Activated CD4-positive, CD25-positive, alpha-beta regulatory T cell treated with anti-CD3 and anti-CD28 coated beads, Interleukin-2, amount 50 U/mL, for 16 hours (primary cell): ENCODE measurements around the gene EPB41L2.

Experiments used
- DNase-seq: peaks from one replicate; pipeline ENCODE4 v3.0.0-alpha.2; 2020; ENCODE audit warnings: low read depth, low spot score

The EPB41L2 gene

DNA sequence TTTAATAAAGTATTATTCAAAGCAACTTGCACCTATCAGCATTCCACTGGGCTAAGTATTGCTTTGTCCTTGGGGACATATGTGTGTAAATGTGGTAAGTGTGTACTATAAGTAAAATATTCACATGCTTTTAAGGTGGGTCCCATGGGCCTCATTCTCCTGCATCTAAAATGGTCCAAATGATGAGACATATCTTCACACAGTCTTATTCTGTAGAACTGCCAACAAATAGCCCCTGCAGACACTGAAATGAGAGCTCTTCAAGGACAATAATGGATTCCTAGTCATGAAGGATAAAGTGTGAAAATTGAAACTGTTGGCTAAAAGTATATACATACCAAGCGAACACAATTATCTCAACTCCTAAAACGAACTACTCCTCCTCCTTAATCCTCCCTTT is 154.1 kb downstream of the EPB41L2 start:
- no peak for DNase-seq

DNA sequence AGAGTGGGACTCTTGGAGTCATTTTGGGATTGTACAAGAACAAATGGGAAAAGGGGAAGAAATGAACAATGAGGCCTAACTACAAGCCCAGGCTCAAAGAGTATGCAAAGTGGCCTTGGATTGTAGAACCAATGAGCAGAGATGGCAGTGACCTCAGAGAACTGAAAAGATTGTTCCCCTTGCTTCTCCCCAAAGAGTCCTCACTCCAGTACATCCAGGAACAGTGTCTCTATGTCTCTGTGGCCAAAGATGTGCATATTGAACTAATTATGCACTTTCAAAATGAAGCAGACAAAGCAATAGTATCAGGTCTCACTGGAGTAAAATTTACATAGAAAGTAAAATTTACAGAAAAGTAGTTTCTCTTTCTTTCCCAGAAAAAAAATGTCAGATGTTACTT is 154.9 kb downstream of the EPB41L2 start:
- no peak for DNase-seq

DNA sequence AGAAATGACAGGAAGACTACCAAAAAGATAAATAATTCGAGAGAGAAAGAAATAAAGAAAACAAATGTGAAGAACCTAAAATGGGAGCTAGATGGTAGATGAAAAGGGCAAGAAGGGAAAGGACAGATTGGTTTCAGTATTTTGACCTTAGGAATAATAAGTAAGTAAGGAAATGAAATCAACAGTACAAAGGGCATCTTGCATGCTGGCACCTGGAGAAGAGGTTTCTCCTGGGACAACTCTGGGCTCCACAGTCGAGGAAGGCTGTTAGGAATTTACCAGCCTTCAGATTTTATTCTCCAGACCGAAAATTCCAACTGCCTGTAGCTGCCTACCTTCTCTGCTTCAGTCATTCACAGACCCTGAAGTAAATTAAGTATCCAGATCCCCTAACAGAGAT is 155.4 kb downstream of the EPB41L2 start:
- no peak for DNase-seq

DNA sequence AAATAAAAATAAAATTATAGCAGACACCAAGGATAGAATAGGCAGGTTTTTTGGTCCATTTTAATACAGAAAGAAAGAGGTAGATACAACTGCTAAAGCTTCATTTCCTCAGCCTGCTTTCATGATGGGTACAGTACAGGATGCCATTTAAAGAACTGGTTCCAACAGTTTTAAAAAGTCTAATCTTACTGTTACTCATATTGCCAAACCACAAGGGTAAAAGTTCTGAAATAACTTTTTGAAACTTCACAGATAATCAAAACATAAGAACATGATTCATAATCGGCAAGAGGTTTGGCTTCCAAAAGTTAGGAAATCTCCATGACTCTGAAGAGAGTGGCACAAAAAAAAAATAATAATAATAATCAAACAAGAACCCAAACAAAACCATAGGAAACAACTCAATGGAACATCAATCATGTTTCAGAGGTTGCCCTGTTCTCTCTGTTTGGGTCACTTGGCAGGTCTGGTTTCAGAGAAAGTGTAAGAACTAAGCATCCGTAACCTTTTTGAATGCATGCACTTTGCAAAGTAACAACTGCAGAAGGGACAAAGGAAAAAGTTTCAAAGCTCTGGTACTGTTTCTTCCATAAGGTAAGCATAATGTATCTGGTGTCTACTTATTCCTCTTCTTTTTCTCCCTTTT is 156.2 kb downstream of the EPB41L2 start:
- no peak for DNase-seq

DNA sequence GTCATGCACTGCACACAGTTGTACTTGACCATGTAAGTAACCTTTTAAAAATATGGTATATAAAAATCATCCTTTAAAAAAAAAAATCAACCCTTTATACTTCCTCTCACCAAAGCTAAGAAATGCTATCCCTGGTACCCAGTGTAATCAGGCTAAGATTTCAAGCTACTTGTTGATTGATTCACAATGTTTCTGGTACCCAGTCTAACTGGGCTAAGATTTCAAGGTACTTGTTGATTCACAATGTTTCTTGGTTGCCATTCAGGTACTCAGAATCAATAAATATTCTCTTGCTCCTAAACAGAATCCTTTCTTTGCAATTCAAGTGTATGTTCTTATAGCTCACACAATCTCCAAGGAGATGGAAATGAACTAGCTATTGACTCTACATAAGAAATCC is 159.4 kb downstream of the EPB41L2 start:
- DNase-seq = no peak

DNA sequence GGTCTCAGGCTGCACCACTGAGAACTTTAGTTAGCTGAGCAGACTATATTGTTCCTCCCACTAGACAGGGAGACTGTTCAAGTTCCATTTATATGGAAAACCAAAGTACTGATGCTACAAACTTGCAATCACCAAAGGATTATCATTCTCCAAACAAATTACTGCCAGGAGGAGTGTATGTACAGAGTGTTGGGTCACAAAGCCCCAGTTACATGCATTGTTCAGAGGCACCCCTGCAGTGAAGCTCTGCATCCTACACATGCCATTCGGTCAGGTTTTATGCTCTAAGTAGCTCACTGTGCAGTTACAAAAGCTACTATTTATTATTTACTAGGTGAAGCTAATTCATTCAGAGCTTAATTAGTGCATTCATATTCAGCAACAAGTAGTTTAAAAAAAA is 160.0 kb downstream of the EPB41L2 start:
- no peak for DNase-seq

DNA sequence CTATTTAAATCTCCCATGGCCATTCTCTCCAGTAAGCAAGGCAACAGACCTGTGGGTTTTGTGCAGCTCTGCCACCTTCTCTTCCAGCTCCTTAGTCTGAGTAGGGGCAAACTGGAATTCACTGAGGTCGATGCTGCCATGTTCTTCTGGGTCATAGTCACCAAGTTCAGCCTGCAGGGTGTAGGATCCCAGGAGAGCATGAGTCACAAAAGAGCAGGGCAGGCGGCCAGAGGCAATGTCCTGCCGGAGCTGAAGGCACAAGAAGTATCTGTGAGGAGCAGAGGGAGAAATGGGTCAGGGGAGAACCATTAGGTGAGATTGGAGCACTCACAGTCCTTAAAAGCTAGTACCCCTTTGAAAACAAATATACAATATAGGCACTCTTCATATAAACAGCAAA is 162.1 kb downstream of the EPB41L2 start:
- no peak for DNase-seq

DNA sequence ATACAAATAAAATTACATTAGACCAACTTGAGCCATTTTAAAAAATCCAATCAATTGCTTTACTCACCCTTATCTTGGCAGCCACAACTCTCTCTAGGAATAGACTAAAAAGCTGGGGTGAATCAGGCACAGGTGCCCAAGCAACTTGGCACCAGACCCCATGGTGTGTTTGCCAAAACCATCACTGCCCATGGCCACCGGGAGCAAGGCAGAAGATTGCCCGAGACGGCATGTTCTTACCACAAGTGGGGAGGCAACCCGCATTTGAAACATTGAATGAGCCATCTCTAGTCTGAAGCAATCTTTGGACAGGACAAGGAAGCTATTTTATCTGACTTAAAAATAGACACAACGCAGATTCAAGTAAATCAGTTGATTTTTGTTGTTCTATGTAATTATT is 166.8 kb downstream of the EPB41L2 start:
- no peak for DNase-seq

DNA sequence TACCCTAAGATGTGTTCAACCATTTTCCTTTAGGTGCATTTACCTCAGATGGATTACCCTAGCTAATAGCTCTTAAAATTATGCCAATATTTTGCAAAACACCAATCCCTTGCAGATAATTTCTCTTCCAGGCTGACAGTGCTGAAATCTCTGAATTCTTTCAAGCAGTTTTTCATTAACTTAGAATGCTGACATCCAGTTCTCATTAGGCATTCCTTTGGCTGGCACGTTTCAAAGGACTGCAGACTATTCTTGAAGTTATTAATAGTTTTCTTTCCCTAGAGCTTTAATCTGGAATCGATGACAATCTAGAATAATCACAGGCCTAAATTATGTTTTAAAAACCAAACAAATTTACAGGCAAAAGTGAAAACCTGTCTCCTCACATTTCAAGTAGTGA is 167.5 kb downstream of the EPB41L2 start:
- no peak for DNase-seq

DNA sequence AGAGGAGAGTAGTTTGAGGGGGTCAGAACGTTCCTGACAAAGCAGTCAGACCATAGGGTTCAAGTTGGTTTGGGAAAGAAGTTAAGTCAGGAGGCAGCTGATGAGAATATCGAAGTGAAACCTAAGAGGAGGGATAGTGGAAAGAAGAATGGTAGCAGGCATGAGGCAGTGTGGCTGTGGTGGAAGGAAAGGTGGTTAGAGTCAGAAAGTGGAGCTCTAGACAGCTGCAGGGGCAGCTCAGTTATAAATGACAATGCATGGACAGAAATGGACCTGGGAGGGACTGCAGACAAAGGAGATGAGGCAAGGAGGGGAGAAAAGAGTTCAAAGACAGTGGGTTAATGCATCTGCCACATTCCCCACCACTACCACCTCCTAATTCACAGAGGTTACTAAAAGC is 169.3 kb downstream of the EPB41L2 start:
- DNase-seq = no peak

DNA sequence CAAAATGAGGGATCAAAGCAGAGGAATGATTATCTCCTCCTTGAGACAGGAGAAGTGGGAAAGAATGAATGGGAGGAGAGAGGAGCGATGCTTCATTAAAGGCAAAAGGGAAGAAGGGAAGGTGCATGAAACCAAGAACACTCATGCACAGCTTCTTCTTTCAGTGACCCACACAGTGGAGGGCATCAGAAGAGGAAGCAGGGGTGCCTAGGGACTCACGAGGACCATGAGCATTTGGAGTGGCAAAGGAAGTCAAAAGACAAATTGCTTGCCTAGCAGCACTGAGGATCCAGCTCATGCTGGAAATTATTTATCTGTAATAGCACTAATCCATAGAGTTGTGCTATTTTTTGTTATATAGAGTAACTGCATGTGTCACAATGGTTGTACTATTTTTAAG is 169.8 kb downstream of the EPB41L2 start:
- DNase-seq = no peak

DNA sequence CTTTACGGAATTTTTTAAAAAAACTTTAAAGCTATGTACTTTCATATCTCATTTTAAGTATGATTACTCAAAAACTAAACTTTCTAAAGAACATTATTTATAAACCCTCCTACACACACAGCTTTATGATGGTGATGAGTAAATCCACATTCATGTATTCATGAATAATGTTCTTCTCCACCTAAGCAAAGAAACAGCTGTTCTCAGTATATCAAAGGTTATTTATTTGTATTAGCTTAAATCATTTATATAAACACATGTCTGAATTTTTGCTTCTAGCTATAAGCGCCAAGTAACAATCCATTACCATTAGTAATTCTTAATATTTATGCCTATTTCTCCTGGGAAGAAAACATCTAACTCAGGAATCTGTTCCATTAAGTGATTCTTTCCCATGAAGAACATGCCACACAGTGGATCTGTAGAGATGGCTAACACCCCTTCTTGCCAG is 172.5 kb downstream of the EPB41L2 start:
- no peak for DNase-seq

DNA sequence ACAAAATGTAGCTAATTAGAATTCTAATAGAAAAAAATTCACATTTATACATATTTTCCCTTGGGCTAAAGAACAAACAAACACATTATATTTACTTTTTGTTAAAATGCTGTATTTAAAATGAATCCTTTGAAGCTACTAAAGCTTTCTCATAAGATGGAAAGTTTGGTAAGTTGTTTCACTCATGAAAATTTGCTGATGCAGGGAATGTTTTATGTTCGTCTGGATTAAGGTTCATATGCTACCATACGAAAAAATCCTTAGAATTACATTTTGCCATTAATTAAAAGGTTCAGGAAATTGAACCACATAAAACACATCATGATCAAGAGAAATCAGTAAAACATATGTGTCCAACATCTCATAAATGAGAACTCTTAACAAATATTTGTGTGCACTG is 173.6 kb downstream of the EPB41L2 start:
- DNase-seq = no peak

DNA sequence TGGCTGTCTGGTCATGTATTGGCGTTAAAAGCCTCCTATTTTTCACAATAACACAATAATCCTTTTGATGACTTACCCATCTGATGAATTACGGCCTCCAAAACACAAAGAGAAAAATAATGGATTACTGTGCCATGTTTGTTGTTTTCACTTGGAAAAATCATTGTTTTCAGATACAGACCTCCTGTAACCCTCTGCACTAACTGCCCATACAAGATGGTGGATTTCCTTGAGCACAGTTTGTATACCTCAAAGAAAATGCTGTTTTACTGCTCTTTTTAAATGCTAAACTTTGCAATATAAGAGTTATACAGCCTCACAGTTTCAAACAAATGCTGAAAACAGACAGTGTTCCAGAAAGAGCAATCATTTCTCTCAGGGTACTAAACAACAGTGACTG is 174.8 kb downstream of the EPB41L2 start:
- DNase-seq = no peak

DNA sequence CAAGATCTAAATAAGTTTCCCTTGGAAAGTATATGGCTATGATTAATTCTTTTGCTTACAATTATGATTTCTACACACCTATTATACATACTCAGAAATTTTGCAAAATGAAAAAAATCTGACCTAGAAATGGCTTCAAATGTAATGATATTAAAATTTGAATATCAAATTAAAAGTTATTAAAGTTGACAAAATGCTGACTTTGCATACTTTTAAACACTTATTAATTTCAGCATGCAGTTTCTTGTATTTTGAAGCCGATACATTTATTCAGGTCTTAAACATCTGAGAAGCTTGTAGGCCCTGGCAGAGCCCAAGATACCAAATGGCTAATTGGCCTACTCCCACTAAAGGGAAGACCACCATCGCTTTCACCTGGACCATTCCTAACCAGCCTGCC is 176.1 kb downstream of the EPB41L2 start:
- DNase-seq = no peak

DNA sequence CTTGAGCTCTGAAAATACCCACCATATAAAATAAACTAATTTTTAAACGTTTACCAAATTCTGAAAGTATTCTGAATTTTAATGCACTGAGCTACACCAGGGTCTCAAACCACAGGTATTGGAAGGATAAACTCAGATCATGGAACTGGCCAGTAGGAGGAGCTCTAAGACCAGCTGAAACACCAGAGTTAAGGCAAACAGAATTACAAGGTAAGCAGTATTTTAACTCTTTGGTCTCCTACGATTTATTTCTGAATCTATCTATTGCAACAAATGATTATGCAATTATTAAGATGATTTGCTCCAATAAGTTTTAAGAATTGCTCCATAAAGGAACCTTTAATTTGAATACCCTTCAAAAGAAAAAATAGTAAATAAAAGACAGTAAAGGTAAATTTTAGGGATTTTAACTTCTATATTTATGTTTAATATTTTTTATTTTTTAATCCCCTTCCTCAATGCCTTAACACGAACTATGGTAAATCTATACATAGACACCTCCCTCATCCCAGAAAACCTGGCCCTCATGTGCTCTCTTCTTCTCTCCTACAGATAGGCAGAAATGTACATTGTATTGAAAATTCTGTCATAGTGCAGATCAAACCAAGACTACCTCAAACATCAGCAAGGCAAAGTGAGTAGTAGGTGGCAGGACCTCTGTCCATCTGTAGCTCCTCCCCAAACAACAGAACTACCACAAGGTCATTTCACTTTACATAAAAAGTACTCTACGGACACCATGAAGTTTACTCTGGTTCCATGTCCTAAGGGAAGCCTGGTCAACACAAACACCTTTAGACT is 177.5 kb downstream of the EPB41L2 start:
- peak; percentile 61 for DNase-seq

DNA sequence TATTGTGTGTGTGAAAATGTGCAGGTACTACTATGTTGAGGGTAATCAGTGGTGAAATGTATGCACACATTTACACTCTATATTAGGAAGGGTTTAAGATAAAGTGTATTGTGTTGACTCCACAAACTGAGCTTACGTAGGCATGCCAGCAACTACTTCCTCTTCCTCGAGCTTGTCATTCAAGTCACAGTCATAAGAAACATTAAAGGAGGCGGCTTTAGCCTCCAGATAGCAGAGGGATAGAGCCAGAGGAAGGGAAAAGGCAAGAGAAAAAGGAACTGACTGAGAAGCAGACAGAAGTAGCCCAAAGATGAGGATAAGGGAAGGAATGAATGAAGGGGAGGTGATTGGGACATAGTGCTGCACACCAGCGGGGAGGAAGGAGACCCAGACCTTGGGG is 180.7 kb downstream of the EPB41L2 start:
- DNase-seq = no peak

DNA sequence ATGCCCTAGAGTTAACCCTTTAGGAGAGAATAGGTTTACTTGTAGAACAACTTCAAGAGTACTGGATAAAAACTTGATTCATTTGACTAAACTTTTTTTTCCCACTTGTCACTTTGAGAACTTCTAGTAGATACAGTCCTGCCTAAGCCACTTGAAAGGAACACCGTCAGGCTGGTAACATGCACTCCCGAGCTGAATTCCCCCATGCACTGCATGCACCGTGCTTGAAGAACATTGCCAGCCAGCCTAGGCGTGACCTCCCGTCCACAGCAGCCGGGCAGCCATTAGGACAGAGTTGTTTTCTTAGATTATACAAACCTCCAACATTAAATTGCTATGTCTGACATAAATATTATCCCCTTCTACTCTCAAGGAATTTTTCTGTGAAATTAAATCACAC is 183.2 kb downstream of the EPB41L2 start:
- no peak for DNase-seq

DNA sequence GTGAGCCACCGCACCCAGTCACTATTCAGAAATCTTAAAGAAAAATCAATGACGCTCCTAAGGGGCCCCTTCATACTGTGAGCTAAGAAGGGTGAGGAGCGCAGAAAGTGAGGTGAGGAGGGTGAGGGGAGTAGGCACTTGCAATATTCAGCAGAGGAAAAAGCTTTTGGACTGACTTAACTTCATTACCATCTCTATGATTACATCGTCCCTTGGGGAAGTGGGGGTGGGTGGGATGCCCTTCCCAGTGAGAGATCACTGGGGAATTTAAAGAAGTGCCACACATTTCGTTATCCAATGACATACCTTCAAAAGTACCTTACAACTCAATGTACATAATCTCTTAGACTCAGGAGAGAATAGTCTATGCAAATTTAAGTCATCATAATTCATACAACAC is 189.3 kb downstream of the EPB41L2 start:
- DNase-seq = no peak

DNA sequence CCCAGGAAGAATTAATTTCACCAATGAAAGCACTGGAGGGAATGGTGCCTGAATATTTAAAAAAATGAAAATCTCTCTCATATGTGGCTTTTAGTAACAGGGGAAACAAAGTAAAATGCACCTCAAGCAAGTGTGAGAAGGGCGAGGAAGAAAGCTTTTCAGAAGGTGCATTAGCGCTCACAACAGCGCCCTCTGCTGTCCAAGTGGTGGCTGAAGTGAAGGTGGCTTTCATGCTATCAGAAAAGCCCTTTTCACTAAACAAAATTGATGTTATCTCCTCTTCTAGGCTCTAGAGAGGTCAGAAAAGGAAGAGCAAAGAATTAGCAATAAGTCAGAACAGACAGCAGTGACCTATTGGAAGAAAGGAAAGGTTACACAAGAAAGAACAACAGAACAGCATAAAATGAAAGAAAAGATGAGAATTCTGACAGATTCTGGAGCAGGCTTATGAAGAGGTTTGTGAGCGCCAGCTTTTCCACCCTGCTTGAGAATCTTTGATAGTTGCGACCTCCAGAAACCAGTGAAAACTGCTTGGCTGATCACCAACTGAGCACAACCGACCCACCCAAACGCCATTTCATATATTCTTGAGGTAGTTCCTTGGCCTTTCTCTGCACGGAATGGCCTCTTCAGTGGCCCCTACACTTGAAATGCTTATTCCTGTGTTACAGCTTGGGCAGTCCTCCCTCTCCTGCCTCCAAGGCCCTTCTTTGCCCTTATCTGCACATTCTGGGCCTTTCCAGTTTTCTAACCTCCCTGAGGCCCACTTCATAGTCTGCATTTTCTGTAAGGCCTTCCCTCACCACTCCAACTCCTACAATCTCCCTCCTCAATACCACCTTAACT is 190.6 kb downstream of the EPB41L2 start:
- peak; percentile 55 for DNase-seq

DNA sequence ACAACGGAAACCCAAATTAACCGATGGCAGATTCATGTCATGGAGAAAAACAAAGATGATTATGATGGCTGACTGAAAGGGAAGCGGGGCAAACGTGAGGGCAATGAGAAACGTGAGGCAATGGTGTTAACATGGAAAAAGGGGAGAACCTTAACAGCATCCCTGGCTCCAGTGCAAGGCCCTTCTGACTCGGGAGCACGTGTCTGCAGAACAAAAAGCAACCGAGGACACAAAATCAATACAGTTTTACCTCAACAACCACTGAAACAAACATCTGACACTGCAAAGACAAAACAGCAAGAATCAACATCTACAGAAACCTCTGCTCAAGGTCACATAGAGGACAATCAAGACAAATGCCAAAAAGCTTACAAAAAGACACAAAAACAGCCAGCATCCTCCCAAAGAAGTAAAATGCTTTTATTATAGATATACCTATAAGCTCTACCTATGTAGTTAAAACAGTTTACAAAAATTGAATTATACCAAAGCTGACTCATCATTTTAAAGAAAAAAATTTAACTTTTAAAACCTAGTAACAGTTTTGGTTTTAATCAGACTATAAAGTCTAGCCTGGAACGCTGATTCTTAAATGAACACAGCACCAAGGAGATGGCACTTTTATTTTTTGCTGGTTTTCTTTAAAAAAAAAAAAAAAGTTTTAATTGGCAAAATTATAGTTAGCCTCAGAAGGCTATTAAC is 192.7 kb downstream of the EPB41L2 start:
- DNase-seq = no peak

DNA sequence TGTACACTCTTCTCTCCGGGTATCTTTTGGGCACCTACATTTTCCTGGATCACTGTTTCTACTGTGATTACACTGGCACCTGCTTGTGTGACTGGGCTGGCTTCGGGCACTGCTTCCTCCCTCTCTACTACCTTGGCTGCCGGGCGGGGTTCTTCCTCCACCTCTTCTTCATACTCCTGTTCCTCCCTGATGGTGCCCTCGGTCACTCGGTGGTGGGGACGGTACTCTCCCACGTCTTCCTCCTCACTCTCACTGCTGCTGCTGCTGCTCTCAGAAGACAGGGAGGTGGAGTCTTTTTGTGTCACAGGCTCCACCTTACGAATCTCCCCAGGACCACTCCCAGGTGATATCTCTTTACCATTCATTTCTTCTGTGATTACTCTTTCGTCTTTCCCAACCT is 193.4 kb downstream of the EPB41L2 start:
- DNase-seq = no peak
